ENCODE measurements around the gene ASH1L.
"Not testable (repeated sequence)": the region's sequence is repeated elsewhere in the genome, so short reads cannot be mapped to it uniquely, and the experiment has no call there.

The ASH1L gene

GRCh38 chr1:155485945-155486344 lies 76.7 kb downstream of the ASH1L start:
- no peak for DNase-seq

- no peak for DNase-seq
Measured at GRCh38 chr1:155485222-155485621, 77.4 kb downstream of the ASH1L start.

GRCh38 chr1:155481741-155482241 lies 80.8 kb downstream of the ASH1L start:
- no peak for DNase-seq

GRCh38 chr1:155479205-155479604 lies 83.4 kb downstream of the ASH1L start:
- no peak for DNase-seq

- DNase-seq = no peak
Measured at GRCh38 chr1:155478270-155478852, 84.2 kb downstream of the ASH1L start.

GRCh38 chr1:155474146-155474545 lies 88.5 kb downstream of the ASH1L start:
- no peak for DNase-seq

- no peak for DNase-seq
Measured at GRCh38 chr1:155473151-155473821, 89.3 kb downstream of the ASH1L start.

GRCh38 chr1:155472491-155473083 lies 90.0 kb downstream of the ASH1L start:
- DNase-seq = no peak

GRCh38 chr1:155471891-155472290 lies 90.7 kb downstream of the ASH1L start:
- DNase-seq = no peak

- DNase-seq = no peak
Measured at GRCh38 chr1:155471026-155471425, 91.6 kb downstream of the ASH1L start.

GRCh38 chr1:155466996-155467395 lies 95.6 kb downstream of the ASH1L start:
- DNase-seq = no peak

- DNase-seq = no peak
Measured at GRCh38 chr1:155466617-155466972, 96.0 kb downstream of the ASH1L start.

GRCh38 chr1:155463865-155464650 lies 98.5 kb downstream of the ASH1L start:
- no peak for DNase-seq

- DNase-seq = no peak
Measured at GRCh38 chr1:155458111-155458510, 104.5 kb downstream of the ASH1L start.

GRCh38 chr1:155457266-155457665 lies 105.3 kb downstream of the ASH1L start:
- DNase-seq = no peak

GRCh38 chr1:155455588-155456195 lies 106.9 kb downstream of the ASH1L start:
- no peak for DNase-seq

- no peak for DNase-seq
Measured at GRCh38 chr1:155454096-155454495, 108.5 kb downstream of the ASH1L start.

- no peak for DNase-seq
Measured at GRCh38 chr1:155453141-155453540, 109.5 kb downstream of the ASH1L start.

- no peak for DNase-seq
Measured at GRCh38 chr1:155451199-155451598, 111.4 kb downstream of the ASH1L start.

GRCh38 chr1:155442431-155442830 lies 120.2 kb downstream of the ASH1L start:
- not testable (repeated sequence) for DNase-seq

GRCh38 chr1:155437405-155437804 lies 125.2 kb downstream of the ASH1L start:
- DNase-seq = no peak

- not testable (repeated sequence) for DNase-seq
Measured at GRCh38 chr1:155433831-155434389, 128.7 kb downstream of the ASH1L start.
